DMS53 (cell line): ENCODE results near the gene SEC14L1.

Source experiments
- DNase-seq: peaks from one replicate; lab custom pipeline; 2025; lab: John Stamatoyannopoulos, UW

SEC14L1 gene

DNA sequence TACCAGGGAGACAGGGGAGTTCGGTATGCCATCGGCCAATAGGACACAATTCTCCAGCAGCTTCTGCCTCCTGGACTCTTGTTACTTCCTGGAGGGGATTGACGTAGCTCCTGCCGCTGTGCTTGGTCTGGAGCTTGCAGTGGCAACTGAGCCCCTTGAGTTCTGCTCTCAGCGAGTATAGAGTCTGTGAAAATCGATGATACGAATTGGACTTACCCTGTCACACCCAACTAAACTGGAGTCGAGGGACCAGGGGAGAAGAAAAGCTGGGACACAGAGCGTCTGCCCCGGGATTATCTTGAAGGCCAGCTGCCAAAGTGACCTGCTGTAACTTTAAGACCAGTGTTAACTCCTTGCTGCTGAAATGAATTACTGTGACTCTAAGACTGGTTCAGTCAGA, 22.2 kb downstream of the SEC14L1 start:
- no peak for DNase-seq

DNA sequence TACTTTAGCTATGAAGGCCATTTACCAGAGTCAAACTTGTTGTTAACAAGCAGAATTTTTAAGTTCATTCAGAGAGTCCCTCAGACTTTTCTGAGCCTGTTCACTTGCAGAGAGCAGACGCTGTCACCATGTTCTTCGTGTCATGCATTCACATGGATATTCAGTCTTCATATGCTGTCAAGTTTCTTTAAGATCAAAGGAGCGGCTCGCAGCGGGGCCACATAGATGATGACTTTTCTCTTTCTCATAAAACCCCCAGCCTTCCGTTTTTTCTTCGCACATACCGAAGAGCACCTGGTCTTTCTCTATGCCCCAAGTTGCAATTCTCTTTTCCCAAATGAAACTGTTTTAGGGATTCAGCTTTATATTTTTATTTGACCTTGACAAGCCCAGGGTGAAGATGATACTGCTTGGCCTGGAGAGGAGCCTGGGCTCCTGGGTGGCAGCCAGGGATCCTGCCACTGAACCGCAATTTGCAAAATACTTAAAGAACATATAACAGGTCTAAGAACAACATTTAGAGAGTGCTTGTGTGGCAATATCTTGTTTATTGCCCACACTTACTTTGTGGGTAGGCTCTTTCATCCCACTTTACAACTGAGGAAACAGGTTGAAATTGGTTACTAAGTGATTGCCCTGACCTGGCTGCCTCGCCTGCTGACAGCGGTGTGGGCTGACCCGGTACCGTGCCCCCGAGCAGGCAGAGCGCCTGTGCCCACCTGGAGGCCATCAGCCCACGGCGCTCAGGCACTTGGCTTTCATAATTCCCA, 22.9 kb downstream of the SEC14L1 start:
- no peak for DNase-seq

DNA sequence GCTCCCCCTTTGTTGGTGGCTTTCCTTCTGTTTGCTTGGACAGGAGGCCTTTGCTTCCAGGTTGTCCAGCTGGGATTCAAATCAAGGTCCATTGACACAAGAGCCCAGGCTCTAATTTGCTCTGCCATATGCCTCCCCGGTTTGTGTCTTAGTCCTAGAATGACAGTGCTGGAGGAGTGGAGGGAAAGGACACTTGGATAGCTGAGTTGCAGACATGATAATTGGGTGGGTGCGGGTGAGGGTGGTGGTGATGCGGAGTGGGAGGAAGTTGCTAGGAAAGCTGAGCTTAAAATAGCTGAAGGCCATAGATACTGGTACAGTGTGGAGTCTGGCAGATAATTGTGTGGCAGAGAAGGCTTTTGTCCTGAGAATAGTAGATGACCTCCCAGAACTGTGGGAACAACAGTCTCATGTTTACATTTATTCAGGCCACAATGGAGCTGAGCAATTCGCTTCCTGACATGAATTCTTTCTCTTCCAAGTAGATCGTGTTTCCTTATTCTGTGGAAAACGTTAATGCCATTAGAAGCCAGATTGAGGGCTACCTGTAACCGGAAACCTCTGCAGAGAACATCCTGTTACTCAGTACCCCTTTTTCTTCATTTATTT, 23.8 kb downstream of the SEC14L1 start:
- DNase-seq = peak; percentile 17

DNA sequence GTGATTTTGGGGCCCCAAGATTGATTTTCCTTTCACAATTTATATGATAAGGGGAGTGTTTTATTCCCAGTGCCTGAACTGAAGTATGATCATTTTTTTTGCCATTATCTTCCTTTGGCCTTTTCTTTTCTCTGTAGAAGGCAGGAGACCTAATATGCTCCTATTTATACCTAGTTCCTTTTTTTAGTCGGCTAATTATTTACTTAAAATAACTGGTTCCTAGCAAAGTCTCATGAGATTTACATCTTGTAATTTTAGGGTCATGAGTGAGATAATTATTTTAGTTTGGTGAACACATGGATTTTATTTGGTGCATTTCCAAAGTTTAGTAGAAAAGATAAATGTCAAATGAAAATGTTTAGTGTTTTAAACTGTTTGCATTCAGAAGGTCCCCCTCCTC, 24.8 kb downstream of the SEC14L1 start:
- no peak for DNase-seq

DNA sequence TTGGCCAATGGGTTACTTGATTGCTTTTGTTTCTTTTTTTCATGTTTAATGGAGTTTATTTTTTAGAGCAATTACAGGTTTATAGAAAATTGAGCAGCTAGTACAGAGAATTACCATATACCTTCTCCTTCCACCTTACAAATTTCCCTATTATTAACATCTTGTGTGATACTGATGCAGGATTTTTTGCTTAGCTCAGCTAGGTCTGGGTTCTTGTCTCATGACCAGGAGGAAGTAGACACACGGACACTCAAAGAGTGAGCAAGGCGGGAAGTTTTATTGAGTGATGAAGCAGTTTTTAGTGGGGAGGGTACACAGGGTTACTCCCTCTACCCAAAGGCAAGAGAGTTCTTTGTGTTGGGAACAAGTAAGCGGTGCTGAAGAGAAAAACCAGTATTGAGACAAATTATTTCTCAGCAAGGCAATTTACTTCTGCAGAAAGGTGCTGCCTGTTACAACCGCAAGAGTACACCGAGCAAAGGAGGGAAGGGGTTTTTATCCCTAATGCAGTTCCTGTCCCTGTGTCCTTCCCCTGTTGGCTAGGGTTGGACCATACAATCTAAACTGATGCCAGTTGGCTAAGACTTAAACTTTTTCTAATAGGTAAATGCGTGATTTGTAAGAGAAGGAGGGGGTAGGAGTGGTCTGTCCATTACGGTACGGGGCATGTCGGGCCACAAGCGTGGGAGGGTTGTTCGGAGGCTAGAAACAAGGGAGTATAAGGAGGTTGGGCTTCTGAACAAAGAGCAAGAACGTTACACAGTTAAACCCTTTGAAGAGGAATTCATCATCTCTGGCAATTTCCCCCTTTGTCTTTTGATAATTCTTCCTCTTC, 26.9 kb downstream of the SEC14L1 start:
- peak; percentile 8 for DNase-seq

DNA sequence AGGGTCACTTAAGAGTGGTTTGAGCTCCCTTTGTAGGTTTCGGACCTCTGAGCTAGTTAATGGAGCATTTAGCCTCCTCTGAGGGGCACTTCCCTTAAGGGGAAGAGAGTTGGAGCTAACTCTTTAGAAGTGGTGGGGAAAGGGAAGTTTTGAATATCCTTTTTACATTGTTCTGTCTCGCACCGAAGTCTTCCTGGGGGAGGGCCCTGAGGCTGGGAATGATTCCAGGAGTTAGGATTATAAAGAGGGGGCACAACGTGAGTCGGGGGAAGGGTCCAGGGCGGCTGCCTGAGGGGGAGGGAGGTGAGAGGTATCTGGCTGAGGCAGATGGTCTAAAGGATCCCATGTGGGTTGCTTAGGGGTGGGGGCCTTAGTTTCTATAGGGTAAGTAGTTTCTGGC, 32.3 kb downstream of the SEC14L1 start:
- DNase-seq = no peak

DNA sequence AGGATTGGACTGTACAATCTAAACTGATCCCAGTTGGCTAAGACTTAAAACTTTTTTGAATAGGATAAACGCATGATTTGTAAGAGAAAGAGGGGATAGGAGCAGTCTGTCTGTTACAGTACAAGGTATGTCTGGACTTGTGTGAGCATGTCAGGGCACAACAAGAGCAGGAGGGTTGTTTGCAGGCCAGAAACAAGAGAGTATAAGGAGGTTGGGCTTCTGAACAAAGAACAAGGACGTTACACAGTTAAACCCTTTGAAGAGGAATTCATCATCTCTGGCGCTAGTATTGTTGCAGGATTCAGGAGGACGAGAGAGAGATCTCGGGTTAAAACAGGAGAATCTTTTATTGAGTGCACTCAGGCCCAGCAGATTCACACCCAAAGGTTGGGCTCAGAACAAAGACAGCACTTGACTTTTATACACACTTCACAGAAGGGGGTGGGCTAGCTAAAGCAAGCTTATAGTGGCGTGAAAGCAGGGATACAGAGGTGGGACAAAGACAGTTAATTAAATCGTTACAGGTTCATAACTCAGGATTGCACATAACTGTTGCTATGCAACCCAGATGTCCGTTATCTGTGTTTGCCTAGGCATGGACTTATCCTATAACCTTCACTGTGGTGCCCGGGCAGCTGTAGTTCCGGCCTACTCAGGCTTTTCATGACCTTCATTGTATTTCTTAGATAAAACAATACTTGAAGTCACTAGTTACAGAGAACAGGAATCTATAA, 34.3 kb downstream of the SEC14L1 start:
- DNase-seq = no peak

DNA sequence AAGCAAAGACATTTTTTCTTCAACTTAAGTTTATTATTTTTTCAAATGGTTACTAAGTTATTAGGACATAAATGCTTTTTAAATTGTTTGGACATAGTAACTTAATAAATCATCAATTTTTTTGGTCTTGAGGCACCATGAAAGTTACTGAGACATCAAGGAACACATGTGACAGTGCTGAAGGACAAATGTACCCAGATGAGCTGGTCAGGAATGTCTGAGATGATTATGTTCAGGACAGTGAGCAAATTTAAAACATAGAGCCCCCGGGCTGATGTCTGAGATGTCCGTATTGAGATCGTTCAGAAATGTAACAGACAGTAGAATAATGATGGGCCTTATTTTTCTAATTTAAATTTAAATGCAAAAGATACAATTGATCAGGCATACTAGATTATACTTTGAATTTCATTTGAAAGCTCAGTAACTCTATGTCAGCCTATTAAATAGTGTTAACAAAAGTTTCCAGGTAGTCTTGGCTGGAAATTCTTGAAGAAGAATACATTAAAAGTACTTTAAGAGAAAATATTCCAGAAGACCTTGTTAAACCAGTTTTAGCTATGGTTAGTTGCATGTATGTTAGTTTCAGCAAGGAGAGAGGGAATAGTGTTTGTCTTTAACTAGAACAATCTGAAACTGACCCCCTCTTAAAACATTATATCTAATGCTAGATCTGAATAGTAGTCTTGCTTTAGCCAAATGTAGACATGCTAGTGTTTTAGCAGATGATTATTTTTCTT, 36.4 kb downstream of the SEC14L1 start:
- DNase-seq = no peak

DNA sequence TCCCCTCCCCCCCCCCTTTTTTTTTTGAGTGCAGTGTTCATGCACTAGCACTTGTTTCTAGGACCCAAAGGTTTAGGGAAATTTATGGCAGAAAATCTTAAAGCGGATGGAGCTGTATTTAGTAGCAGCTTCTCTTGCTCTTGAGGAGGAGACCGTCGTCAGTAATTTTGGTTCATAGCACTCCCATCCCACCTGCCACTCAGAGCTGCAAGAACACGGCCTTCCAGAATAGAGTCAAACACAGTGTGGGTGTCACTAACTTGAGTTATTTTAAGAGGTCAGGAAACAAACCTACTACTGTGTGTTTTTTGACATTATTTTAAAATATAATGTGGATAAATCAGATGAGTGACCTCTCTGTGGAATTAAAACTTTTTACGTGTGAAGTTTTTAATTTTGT, 37.3 kb downstream of the SEC14L1 start:
- no peak for DNase-seq

DNA sequence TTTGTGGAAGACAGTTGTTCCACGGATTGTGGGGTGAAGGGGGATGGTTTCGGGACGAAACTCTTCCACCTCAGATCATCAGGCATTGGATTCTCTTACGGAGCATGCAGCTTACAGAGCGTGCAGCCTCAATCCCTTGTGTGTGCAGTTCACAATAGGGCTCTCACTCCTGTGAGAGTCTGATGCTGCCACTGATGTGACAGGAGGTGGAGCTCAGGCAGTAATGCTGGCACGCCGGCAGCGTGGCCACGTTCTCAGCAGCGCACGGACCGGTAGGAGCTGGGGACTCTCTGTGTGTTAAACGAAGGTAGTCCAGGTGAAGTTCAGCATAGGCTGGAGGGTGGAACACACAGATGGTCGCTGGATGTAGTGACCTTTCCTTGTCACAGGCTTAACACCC, 37.8 kb downstream of the SEC14L1 start:
- DNase-seq = no peak

DNA sequence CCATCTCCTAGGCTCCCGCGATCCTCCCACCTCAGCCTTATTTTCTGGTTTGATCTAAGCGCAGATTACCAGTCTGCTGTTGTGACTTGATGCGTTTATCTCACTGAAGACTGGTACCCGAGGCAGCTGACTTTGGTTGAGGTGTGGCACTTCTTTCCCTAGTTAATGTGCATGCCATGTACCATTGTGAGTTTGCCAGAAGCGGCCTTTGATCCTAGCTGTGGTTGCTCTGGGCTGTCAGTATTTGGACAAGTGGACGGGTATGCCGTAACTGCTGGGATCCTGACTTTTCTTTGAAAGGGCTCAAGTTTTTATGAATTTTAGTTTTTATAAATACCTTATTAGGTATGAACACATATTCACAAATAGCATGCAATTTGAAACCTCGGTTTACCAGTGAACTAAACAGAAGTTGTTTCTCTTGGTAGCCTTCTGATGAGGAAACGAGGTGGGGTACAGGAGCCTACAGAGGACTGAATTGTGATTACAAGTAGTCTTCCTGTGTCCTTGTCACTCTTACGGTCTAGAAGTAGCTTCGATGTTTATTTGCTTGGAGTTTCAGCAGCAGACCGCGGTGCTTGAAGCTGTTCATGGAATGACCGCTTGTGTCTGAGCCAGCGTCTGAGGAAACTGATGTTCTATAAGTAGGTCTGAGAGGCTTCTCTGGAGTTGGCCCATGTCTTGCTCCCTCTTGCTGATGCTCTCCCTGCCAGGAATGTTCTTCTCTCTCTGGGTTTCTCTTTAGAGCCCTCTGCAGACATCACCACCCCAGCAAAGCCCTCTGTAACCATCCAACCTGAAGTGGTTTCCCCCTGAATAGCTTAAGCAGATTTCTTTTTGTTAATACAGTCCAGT, 40.0 kb downstream of the SEC14L1 start:
- no peak for DNase-seq

DNA sequence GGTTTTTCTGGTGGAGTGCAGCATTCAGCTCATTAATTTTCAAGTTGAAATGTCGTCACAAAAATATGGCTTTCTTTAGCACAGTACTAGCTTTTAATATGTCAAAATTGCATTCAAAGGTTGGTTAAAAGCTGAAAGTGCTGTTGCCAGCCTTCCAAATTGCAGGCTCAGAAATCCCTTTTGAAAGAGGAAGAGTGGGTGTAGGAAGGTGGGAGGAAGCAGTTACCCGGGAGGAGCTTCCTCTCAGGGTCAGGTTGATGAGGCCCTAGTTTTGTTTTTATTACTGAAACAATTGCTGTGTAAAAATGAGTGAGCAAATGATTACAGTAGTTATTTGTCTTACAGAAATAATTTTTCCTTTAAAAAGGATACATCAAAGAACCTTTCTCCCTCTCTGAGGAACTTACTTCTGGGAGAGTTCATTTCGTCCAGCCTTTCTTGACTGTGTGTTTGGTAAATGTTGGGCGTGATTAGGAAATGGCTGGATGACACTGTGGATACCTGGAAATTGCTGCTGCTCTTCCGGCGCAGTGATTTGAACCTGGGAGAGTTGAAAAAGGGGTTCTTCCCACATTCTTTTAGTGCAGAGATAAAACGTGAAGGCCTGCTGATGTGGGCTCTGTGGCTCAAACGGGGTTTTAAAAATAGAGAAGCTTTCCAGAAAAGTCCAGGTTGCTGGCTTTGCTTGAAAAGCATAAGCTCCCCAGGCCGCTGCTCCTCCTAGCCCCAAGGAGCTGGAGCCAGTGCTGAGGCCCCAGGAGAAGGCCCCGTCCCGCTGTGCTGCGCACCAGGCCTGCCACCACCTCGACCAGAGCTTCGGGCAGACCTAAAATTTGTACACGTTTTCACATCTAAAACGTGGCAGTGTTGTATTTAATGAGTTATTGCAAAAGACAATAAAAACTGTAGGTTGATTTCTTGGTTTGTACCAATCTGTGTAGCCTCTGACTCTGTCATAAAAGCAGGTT, 41.7 kb downstream of the SEC14L1 start:
- no peak for DNase-seq

DNA sequence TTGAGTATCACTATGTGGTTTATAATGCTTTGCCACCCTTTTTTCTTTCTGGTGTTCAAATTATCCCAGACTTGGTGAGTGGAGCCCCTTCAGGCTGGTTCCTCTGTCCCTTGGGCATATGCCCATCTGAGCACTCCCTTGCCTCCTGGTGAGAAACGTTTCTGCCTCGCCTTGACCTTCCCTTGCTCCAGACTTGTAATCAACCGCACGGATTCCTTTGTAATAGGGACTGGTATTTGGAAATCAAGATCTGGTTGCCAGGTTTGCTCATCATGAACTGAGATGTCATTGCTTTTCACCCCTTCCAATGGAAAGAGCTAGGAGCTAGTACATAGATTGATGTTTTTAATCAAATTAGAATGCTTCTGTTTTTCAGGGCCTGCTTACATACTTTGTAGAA, 43.7 kb downstream of the SEC14L1 start:
- no peak for DNase-seq

DNA sequence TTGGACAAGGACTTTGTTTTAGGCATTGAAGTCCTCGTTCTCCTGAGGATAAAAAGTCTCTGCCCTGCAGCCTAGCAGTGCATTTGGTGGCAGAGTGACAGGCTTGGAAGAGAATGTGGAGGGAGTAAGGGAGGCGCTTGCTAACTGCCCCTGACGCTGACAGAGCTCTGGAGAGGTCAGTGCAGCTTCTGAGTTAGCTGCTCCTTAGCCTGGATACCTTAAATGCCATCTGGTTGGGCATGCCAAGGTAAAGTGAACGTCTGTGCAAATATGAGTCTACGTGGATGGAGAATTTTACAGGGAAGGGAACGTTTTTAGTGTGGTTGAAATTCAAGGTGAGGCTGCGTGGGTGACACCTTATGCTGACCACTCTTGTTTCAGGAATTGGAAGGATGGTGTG, 44.4 kb downstream of the SEC14L1 start:
- DNase-seq = no peak

DNA sequence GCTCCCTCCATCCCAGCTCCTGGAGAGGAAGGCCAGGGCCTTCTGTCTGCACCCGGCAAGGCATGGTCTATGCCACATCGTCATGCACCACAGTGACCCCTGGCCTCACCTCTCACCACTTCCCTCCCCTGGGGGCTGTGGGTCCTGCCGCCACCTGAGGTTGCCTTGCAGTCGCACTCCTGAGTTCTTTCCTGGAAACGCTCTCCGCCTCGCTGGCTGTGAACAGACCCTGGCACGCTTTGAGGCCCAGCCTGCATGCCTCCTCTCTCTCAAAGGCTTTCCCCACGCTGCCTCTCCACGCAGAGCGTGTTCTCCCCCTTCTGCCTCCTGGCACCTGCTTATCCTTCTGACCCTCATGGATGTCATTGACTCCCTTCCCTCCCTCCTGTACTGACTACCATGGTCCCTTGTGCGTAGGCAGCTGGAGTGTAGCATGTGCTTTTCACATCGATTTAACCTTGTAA, 45.4 kb downstream of the SEC14L1 start:
- DNase-seq = no peak

DNA sequence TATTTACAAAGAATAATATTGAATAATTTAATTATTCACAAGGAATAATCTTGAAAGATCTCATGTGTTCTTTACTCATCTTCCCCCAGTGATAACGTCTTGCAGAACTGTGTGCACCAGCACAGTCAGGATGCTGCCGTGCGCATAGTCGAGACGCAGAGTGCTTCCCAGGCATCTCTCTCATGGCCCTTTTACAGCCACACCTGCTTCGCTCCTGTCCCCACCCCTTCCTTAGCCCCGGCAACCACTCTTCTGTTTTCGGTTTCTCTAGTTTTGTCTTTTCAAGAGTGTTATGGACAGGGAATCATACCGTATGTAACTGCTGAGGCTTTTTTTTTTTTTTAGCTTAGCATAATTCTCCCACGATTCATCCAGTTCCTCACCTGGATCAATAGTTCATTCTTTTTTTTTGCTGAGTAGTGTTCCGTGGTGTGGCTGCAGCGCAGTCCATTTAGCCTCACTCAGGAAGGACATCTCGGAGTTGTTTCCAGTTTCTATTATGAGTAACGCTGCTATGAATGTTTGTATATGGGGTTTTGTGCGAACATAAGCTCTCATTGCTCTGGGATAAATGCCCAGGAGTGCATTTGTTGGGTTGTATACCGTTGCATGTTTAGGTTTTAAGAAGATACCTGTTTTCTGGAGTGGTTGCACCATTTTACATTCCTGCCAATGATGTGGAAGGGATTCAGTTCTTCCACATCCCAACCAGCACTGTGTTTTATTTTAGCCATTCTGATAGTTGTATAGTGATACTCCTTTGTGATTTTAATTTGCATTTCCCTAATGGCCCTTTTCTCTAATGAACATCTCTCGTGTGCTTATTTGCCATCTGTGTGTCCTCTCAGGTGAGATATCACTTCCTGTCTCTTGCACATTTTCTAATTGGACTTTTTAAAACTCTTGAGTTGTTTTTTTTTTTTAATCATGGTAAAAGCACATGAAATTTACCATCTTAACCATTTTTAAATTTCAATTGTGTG, 47.6 kb downstream of the SEC14L1 start:
- no peak for DNase-seq

DNA sequence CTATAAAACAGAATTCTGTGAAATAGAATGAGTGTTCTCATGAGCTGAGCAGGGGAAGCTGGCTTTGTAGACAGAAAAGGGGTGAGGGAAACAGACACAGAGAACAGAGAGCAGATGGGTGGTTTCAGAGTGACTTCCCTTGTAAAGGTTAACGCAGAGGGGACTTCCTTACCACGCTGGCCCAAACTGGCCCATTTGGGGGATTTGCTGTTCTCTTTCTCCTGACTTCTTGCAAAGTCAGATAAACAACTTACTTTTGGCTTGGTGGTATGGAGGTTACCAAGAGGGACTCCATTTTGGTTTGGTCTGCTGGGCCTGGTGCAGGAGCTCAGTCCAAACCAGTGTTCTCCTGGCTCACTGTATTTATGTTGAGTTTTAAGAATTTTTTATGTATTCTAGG, 48.4 kb downstream of the SEC14L1 start:
- no peak for DNase-seq

DNA sequence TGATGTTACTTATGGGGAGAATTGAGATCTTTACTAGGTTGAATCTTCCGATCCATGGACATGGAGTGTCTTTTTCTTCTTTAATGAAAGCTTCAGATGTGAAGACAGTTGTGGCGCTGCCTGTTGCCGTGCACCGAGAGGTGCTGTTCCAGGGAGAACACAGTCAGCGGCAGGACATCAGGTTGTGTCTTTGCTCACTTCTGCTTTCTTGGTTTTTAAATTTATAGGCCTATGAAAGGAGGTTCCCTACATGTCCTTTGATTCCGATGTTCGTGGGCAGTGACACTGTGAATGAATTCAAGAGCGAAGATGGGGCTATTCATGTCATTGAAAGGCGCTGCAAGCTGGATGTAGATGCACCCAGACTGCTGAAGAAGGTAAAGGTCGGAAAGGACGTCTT, 49.8 kb downstream of the SEC14L1 start:
- no peak for DNase-seq
